LNCaP clone FGC (cell line): ENCODE measurements around the gene CHEK1.

Experiments
- DNase-seq: peaks from one replicate; pipeline ENCODE4 v3.0.0-alpha.2; 2011; ENCODE audit warnings: low read depth
- H3K4me3 ChIP-seq: 2 replicates; pipeline ENCODE4 v1.5.1; 2011; ENCODE audit warnings: mild to moderate bottlenecking, low read depth, low read length, control low read depth
- TF ChIP-seq, protein P1 (sequence below): IDR thresholded peaks from 2 replicates; pipeline ENCODE4 v1.5.1; 2012; ENCODE audit warnings: mild to moderate bottlenecking; ENCODE audit not compliant: control insufficient read depth, insufficient read depth; ENCODE audit errors: extremely low read depth

CHEK1 gene

GRCh38 chr11:125603207-125603606 lies 21.8 kb upstream of the CHEK1 start:
- H3K4me3 ChIP-seq = no peak overlapping the region
- no peak for DNase-seq
- TF ChIP-seq, protein P1, sequence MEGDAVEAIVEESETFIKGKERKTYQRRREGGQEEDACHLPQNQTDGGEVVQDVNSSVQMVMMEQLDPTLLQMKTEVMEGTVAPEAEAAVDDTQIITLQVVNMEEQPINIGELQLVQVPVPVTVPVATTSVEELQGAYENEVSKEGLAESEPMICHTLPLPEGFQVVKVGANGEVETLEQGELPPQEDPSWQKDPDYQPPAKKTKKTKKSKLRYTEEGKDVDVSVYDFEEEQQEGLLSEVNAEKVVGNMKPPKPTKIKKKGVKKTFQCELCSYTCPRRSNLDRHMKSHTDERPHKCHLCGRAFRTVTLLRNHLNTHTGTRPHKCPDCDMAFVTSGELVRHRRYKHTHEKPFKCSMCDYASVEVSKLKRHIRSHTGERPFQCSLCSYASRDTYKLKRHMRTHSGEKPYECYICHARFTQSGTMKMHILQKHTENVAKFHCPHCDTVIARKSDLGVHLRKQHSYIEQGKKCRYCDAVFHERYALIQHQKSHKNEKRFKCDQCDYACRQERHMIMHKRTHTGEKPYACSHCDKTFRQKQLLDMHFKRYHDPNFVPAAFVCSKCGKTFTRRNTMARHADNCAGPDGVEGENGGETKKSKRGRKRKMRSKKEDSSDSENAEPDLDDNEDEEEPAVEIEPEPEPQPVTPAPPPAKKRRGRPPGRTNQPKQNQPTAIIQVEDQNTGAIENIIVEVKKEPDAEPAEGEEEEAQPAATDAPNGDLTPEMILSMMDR = no peak

GRCh38 chr11:125605417-125605816 lies 19.5 kb upstream of the CHEK1 start:
- no peak for DNase-seq
- no peak overlapping the region for H3K4me3 ChIP-seq
- TF ChIP-seq, protein P1 = no peak

GRCh38 chr11:125609545-125609944 lies 15.4 kb upstream of the CHEK1 start:
- H3K4me3 ChIP-seq = no peak overlapping the region
- DNase-seq = no peak
- TF ChIP-seq, protein P1 = no peak

- no peak for DNase-seq
- no peak overlapping the region for H3K4me3 ChIP-seq
- TF ChIP-seq, protein P1 = no peak
Observed at GRCh38 chr11:125618383-125618782, 6.6 kb upstream of the CHEK1 start.

- no peak for DNase-seq
- H3K4me3 ChIP-seq = no peak overlapping the region
- TF ChIP-seq, protein P1 = no peak
Observed at GRCh38 chr11:125621995-125622394, 3.0 kb upstream of the CHEK1 start.

DNA sequence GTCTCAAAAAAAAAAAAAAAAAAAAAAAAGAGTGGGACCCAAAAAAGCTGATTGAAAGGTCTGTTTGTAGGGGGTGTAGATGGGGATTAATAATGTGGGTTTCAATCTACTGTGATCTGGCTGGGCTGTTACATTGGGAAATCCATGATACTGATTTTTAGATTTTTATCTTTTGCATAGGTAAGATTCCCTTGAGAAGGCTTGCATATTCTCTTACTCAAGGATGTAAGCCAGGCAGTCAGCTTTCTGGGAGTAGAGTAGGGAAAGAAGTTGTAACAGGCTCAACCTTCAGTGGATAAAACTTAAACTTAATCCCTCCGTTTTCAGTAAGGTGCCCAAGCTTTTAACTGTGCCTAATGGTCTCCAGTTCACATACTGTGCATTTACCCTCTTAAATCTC lies 1.9 kb upstream of the CHEK1 start:
- H3K4me3 ChIP-seq = no peak overlapping the region
- DNase-seq = no peak
- TF ChIP-seq, protein P1 = no peak

DNA sequence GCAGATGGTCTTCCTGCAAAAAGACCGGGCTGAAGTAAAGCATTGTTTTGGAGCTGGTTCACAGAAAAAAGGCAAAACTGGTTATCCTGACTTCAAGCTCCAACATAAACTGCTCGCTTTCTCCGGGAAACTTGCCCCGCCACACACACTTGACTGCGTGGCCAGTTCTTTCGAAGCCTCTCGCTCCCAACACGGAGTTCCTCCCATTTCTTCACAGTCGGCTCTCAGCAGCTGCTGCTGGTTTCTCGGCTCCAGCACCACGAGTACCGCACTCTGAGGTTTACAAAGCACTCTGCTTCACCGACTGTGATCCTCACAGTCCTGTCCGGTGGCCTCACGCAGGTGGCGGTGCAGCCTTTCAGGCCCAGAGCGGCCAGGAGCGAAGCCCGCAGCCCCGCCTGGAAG lies 264 bp downstream of the CHEK1 start:
- TF ChIP-seq, protein P1 = 0 out of 2 replicates have a peak, but pooled peaks have one; percentile 19
- H3K4me3 ChIP-seq = peak overlapping the region; percentile 70
- no peak for DNase-seq
